ENCODE measurements around the gene TBC1D22B.
A peak's percentile ranks its signal among the peaks of the same experiment; 100 is the strongest.

TBC1D22B gene

DNA sequence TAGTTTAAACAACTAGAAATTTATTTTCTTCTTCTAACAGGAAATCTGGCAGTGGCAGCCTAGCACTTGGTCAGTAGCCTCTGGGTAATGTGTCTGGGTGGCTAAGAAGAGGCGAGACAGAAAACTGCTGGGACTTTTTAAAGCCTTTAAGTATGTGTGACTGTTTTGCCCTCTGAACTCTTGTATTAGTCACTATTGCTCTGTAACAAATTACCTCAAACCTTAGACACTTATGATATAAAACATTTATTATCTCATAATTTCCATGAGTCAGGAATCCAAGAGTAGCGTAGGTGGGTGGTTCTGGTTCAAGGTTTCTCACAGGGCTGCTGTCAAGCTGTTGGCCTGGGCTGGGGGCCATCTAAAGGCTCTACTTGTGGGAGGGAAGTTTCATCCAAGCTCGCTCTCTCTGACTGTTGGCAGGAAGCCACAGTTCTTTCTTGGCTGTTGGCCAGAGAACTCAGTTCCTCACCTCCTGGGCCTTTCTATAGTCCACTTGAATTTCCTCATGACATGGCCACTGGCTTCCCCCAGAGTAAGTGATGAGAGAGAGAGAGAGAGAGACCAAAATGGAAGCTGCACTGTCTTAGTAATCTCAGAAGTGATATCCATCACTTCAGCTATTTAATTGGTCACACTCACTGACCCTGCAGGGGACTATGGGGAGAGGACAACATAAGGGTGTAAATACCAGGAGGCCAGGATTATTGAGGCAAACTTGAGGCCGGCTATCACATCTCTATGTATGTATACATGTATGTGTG is 17.4 kb upstream of the TBC1D22B start (continued):
- TF ChIP-seq ZNF555 (tag by site-specific recombination; conservative IDR thresholded peaks at IDR 0.05), result no peak
- no peak for TF ChIP-seq ZNF157 (tag by site-specific recombination; IDR thresholded peaks at IDR 0.05)
- no peak for TF ChIP-seq REPIN1 (tag by site-specific recombination; IDR thresholded peaks at IDR 0.05; ENCODE audit: low read depth)
- TF ChIP-seq, protein P1, sequence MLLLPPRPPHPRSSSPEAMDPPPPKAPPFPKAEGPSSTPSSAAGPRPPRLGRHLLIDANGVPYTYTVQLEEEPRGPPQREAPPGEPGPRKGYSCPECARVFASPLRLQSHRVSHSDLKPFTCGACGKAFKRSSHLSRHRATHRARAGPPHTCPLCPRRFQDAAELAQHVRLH (tag by site-specific recombination; IDR thresholded peaks at IDR 0.05), result no peak
- TF ChIP-seq TRIM28 (IDR thresholded peaks at IDR 0.05; ENCODE audit: borderline replicate concordance, low read length), result 0 out of 2 replicates have a peak, but pooled peaks have one; percentile 47
- peak; percentile 54 for TF ChIP-seq SP3 (tag by site-specific recombination; IDR thresholded peaks at IDR 0.05)
- TF ChIP-seq, protein P2, sequence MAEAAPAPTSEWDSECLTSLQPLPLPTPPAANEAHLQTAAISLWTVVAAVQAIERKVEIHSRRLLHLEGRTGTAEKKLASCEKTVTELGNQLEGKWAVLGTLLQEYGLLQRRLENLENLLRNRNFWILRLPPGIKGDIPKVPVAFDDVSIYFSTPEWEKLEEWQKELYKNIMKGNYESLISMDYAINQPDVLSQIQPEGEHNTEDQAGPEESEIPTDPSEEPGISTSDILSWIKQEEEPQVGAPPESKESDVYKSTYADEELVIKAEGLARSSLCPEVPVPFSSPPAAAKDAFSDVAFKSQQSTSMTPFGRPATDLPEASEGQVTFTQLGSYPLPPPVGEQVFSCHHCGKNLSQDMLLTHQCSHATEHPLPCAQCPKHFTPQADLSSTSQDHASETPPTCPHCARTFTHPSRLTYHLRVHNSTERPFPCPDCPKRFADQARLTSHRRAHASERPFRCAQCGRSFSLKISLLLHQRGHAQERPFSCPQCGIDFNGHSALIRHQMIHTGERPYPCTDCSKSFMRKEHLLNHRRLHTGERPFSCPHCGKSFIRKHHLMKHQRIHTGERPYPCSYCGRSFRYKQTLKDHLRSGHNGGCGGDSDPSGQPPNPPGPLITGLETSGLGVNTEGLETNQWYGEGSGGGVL (tag by site-specific recombination; IDR thresholded peaks at IDR 0.05), result peak; percentile 82
- TF ChIP-seq, protein P3, sequence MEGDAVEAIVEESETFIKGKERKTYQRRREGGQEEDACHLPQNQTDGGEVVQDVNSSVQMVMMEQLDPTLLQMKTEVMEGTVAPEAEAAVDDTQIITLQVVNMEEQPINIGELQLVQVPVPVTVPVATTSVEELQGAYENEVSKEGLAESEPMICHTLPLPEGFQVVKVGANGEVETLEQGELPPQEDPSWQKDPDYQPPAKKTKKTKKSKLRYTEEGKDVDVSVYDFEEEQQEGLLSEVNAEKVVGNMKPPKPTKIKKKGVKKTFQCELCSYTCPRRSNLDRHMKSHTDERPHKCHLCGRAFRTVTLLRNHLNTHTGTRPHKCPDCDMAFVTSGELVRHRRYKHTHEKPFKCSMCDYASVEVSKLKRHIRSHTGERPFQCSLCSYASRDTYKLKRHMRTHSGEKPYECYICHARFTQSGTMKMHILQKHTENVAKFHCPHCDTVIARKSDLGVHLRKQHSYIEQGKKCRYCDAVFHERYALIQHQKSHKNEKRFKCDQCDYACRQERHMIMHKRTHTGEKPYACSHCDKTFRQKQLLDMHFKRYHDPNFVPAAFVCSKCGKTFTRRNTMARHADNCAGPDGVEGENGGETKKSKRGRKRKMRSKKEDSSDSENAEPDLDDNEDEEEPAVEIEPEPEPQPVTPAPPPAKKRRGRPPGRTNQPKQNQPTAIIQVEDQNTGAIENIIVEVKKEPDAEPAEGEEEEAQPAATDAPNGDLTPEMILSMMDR (tag by site-specific recombination; IDR thresholded peaks at IDR 0.05), result no peak
- TF ChIP-seq ZNF366 (tag by site-specific recombination; conservative IDR thresholded peaks at IDR 0.05), result peak; percentile 92
- TF ChIP-seq ZNF629 (tag by site-specific recombination; IDR thresholded peaks at IDR 0.05), result peak; percentile 96
- no peak for TF ChIP-seq AEBP2 (tag by site-specific recombination; IDR thresholded peaks at IDR 0.05; ENCODE audit: borderline replicate concordance)
- no peak for TF ChIP-seq ZNF140 (tag by site-specific recombination; IDR thresholded peaks at IDR 0.05)
- no peak for TF ChIP-seq ZSCAN16 (tag by site-specific recombination; IDR thresholded peaks at IDR 0.05)
- TF ChIP-seq ZNF548 (tag by site-specific recombination; IDR thresholded peaks at IDR 0.05), result no peak
- TF ChIP-seq ZNF324 (tag by site-specific recombination; IDR thresholded peaks at IDR 0.05), result peak; percentile 69
- peak; percentile 85; the same call in 1 of the 2 replicates for TF ChIP-seq RBAK (tag by site-specific recombination; IDR thresholded peaks at IDR 0.05)
- no peak; the same call in 1 of the 2 replicates for TF ChIP-seq ZNF214 (tag by site-specific recombination; IDR thresholded peaks at IDR 0.05; ENCODE audit: borderline replicate concordance)
- peak; percentile 71 for TF ChIP-seq YY1 (tag by site-specific recombination; IDR thresholded peaks at IDR 0.05)
- TF ChIP-seq, protein P4, sequence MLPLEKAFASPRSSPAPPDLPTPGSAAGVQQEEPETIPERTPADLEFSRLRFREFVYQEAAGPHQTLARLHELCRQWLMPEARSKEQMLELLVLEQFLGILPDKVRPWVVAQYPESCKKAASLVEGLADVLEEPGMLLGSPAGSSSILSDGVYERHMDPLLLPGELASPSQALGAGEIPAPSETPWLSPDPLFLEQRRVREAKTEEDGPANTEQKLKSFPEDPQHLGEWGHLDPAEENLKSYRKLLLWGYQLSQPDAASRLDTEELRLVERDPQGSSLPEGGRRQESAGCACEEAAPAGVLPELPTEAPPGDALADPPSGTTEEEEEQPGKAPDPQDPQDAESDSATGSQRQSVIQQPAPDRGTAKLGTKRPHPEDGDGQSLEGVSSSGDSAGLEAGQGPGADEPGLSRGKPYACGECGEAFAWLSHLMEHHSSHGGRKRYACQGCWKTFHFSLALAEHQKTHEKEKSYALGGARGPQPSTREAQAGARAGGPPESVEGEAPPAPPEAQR (tag by site-specific recombination; IDR thresholded peaks at IDR 0.05), result no peak
- TF ChIP-seq GLIS2 (tag by site-specific recombination; IDR thresholded peaks at IDR 0.05), result peak; percentile 85
- TF ChIP-seq HOXD13 (CRISPR knock-in tag; IDR thresholded peaks at IDR 0.05; ENCODE audit: borderline replicate concordance), result no peak
- TF ChIP-seq ZNF394 (tag by site-specific recombination; IDR thresholded peaks at IDR 0.05; ENCODE audit: borderline replicate concordance), result peak; percentile 80; the same call in 1 of the 2 replicates
- no peak for TF ChIP-seq KLF16 (tag by site-specific recombination; IDR thresholded peaks at IDR 0.05)
- no peak for TF ChIP-seq ZNF121 (tag by site-specific recombination; IDR thresholded peaks at IDR 0.05)
- no peak for TF ChIP-seq MEIS1 (CRISPR knock-in tag; IDR thresholded peaks at IDR 0.05; ENCODE audit: borderline replicate concordance)
- peak; percentile 86 for TF ChIP-seq KLF10 (tag by site-specific recombination; IDR thresholded peaks at IDR 0.05)
- TF ChIP-seq ZNF449 (tag by site-specific recombination; IDR thresholded peaks at IDR 0.05), result peak; percentile 68; the same call in 1 of the 2 replicates
- TF ChIP-seq ZNF776 (tag by site-specific recombination; IDR thresholded peaks at IDR 0.05; ENCODE audit: borderline replicate concordance), result no peak
- no peak for TF ChIP-seq ZNF302 (tag by site-specific recombination; IDR thresholded peaks at IDR 0.05; ENCODE audit: low read depth)
- TF ChIP-seq, protein P5, sequence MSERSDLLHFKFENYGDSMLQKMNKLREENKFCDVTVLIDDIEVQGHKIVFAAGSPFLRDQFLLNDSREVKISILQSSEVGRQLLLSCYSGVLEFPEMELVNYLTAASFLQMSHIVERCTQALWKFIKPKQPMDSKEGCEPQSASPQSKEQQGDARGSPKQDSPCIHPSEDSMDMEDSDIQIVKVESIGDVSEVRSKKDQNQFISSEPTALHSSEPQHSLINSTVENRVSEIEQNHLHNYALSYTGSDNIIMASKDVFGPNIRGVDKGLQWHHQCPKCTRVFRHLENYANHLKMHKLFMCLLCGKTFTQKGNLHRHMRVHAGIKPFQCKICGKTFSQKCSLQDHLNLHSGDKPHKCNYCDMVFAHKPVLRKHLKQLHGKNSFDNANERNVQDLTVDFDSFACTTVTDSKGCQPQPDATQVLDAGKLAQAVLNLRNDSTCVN (tag by site-specific recombination; optimal IDR thresholded peaks at IDR 0.05), result no peak
- no peak for TF ChIP-seq KLF1 (tag by site-specific recombination; IDR thresholded peaks at IDR 0.05)

All from HEK293 (cell line).